K562 (cell line): Measurements from ENCODE around the gene CHPF. TPM values are rescaled to one million over a fixed set of nuclear protein-coding genes. Genes with fewer than 3 reads are reported as not detected.

Experiments
- E2F3 ChIP-seq: fragments of 250-450 bp; sonication (Bioruptor Pico); IDR thresholded peaks from 2 replicates; pipeline ENCODE4 v1.4.0; 2020; ENCODE audit warnings: mild to moderate bottlenecking
- ETV1 ChIP-seq: fragments of 450-650 bp; conservative IDR thresholded peaks from 2 replicates; pipeline ENCODE4 v1.6.1; 2016; ENCODE audit warnings: missing genetic modification characterization, control low read depth, low read depth, missing compliant biosample characterization
- ETV5 ChIP-seq: sonication (generic); formaldehyde crosslinking; IDR thresholded peaks from 2 replicates; pipeline ENCODE4 v1.4.0; 2020; ENCODE audit warnings: low read depth, mild to moderate bottlenecking, missing genetic modification reagents
- FUS ChIP-seq: fragments of 200-400 bp; formaldehyde crosslinking; optimal IDR thresholded peaks from 2 replicates; pipeline ENCODE3; 2017; ENCODE audit warnings: low read depth, low read length
- HEY1 ChIP-seq: fragments of 250-450 bp; sonication (Bioruptor Pico); IDR thresholded peaks from 2 replicates; pipeline ENCODE4 v1.5.0; 2020; ENCODE audit warnings: mild to moderate bottlenecking, moderate library complexity, borderline replicate concordance
- IFI16 ChIP-seq: fragments of 250-450 bp; sonication (Bioruptor Pico); IDR thresholded peaks from 2 replicates; pipeline ENCODE4 v2.1.2; 2022; ENCODE audit warnings: mild to moderate bottlenecking, inconsistent platforms
- KLF13 ChIP-seq: fragments of 450-650 bp; IDR thresholded peaks from 2 replicates; pipeline ENCODE4 v1.6.1; 2016; ENCODE audit warnings: missing genetic modification characterization, low read depth, mild to moderate bottlenecking, missing compliant biosample characterization, moderate library complexity, borderline replicate concordance
- MTF1 ChIP-seq: fragments of 250-450 bp; sonication (Bioruptor Pico); IDR thresholded peaks from 2 replicates; pipeline ENCODE4 v1.9.0; 2021; ENCODE audit warnings: moderate library complexity, mild to moderate bottlenecking, inconsistent platforms, borderline replicate concordance
- NFIC ChIP-seq: fragments of 450-650 bp; IDR thresholded peaks from 2 replicates; pipeline ENCODE4 v1.6.1; 2017; ENCODE audit warnings: mild to moderate bottlenecking, inconsistent platforms
- OTX1 ChIP-seq: fragments of 450-650 bp; formaldehyde crosslinking; IDR thresholded peaks from 2 replicates; pipeline ENCODE4 v1.4.0; 2022; ENCODE audit warnings: mild to moderate bottlenecking
- PHTF2 ChIP-seq: fragments of 250-450 bp; sonication (Bioruptor Pico); IDR thresholded peaks from 2 replicates; pipeline ENCODE4 v1.5.0; 2021; ENCODE audit warnings: mild to moderate bottlenecking
- RBM39 ChIP-seq: fragments of 200-400 bp; formaldehyde crosslinking; optimal IDR thresholded peaks from 2 replicates; pipeline ENCODE3; 2018; ENCODE audit warnings: low read depth, low read length
- ZNF165 ChIP-seq: fragments of 250-450 bp; sonication (Bioruptor Pico); IDR thresholded peaks from 2 replicates; pipeline ENCODE4 v1.4.0; 2020; ENCODE audit warnings: borderline replicate concordance
- ZNF212 ChIP-seq: fragments of 450-650 bp; formaldehyde crosslinking; IDR thresholded peaks from 2 replicates; pipeline ENCODE4 v1.4.0; 2020; ENCODE audit warnings: mild to moderate bottlenecking
- ZNF217 ChIP-seq: sonication (generic); formaldehyde crosslinking; IDR thresholded peaks from 2 replicates; pipeline ENCODE4 v1.8.0; 2022; ENCODE audit warnings: mild to moderate bottlenecking, missing genetic modification reagents
- ZNF584 ChIP-seq: fragments of 200-800 bp; sonication (Bioruptor generic); IDR thresholded peaks from 2 replicates; pipeline ENCODE4 v1.6.1; 2016; ENCODE audit warnings: low read depth, mild to moderate bottlenecking, missing genetic modification characterization, missing compliant biosample characterization
- polyA plus RNA-seq, 8 experiments: library from polyadenylated mRNA; depleted of rRNA in 4 of 8; stranded (reverse) in 5 of 8; unstranded in 3 of 8; fragments of >200 nt; fragmentation: Nextera tagmentation in 2 of 8; fragmentation: Illumina TruSeq in 1 of 8; extraction: Ambion mirVana in 2 of 8; extraction: Trizol in 1 of 8; gene quantifications; 2 replicates each; pipeline versions ENCODE4 v1.2.1 to v1.2.3, GENCODE V29; 2011 to 2014; ENCODE audit warnings: inconsistent platforms in 1 of 8, missing spikeins in 1 of 8
- total RNA-seq, 7 experiments: library from RNA; depleted of rRNA in 6 of 7; stranded (reverse); fragments of >200 nt in 6 of 7; fragmentation: Illumina TruSeq in 2 of 7; extraction: Trizol in 2 of 7; gene quantifications; 2 replicates each; pipeline versions ENCODE4 v1.2.1 to v1.2.3, GENCODE V29; 2011 to 2021; ENCODE audit warnings: low replicate concordance in 1 of 7
- TF ChIP-seq, protein P1 (sequence below): sonication (generic); formaldehyde crosslinking; IDR thresholded peaks from 2 replicates; pipeline ENCODE4 v1.8.0; 2022; ENCODE audit warnings: mild to moderate bottlenecking, missing genetic modification reagents
- TF ChIP-seq, protein P2 (sequence below): fragments of 450-650 bp; formaldehyde crosslinking; IDR thresholded peaks from 2 replicates; pipeline ENCODE4 v1.4.0; 2020; ENCODE audit warnings: mild to moderate bottlenecking, moderate library complexity
- TF ChIP-seq, protein P3 (sequence below): fragments of 450-650 bp; formaldehyde crosslinking; IDR thresholded peaks from 2 replicates; pipeline ENCODE4 v1.4.0; 2020; ENCODE audit warnings: mild to moderate bottlenecking, mixed read lengths

The CHPF gene
- total and polyA plus RNA-seq, 9 of the 15 experiments (the other 6 are each of a cell fraction or from before 2014, with no cell fraction given) = 0.15 to 57.2 (median 7.9) TPM

DNA sequence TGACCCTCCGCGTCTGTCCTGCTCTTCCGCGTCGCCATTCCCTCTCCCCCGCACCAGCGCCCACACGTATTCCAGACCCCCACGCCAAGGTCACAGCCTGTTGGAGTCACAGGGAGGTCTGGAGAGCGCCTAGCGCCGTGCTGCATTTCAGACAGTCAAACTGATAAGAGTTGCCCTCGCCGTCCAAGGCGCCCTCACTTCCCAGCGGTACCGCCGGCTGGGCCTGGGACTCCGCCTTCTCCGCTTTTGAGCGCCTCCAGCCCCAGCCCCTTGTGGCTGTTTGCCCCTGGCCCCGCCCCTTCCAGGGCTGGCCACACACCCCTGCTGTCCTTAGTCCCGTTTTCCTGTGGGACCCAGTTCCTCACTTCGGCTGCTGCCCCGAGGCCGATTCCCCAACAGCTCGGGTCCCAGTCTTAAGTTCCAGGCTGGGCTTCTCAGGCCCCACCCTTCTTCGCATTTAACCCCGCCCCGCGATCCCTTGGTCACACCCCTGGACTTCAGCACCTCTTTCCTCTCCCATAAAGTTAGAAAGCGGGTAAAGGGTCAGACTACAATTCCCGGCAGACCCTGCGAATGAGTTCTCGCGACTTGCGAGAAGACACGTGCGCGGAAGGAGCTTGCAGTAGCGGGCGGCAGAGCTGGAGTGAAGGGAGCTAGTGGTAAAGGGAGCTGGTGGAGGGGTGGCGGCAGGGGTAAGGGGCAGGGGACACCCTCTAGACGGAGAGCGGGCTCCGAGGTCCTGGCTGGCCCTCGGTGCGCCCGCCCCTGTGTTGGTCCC lies 45.1 kb downstream of the CHPF start, which contains the start of gene GMPPA (continued):
- TF ChIP-seq, protein P1, sequence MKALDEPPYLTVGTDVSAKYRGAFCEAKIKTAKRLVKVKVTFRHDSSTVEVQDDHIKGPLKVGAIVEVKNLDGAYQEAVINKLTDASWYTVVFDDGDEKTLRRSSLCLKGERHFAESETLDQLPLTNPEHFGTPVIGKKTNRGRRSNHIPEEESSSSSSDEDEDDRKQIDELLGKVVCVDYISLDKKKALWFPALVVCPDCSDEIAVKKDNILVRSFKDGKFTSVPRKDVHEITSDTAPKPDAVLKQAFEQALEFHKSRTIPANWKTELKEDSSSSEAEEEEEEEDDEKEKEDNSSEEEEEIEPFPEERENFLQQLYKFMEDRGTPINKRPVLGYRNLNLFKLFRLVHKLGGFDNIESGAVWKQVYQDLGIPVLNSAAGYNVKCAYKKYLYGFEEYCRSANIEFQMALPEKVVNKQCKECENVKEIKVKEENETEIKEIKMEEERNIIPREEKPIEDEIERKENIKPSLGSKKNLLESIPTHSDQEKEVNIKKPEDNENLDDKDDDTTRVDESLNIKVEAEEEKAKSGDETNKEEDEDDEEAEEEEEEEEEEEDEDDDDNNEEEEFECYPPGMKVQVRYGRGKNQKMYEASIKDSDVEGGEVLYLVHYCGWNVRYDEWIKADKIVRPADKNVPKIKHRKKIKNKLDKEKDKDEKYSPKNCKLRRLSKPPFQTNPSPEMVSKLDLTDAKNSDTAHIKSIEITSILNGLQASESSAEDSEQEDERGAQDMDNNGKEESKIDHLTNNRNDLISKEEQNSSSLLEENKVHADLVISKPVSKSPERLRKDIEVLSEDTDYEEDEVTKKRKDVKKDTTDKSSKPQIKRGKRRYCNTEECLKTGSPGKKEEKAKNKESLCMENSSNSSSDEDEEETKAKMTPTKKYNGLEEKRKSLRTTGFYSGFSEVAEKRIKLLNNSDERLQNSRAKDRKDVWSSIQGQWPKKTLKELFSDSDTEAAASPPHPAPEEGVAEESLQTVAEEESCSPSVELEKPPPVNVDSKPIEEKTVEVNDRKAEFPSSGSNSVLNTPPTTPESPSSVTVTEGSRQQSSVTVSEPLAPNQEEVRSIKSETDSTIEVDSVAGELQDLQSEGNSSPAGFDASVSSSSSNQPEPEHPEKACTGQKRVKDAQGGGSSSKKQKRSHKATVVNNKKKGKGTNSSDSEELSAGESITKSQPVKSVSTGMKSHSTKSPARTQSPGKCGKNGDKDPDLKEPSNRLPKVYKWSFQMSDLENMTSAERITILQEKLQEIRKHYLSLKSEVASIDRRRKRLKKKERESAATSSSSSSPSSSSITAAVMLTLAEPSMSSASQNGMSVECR (CRISPR knock-in tag) = no peak
- TF ChIP-seq HEY1 (CRISPR knock-in tag) = no peak
- no peak for TF ChIP-seq OTX1 (CRISPR knock-in tag)
- no peak for TF ChIP-seq MTF1 (CRISPR knock-in tag)
- TF ChIP-seq, protein P2, sequence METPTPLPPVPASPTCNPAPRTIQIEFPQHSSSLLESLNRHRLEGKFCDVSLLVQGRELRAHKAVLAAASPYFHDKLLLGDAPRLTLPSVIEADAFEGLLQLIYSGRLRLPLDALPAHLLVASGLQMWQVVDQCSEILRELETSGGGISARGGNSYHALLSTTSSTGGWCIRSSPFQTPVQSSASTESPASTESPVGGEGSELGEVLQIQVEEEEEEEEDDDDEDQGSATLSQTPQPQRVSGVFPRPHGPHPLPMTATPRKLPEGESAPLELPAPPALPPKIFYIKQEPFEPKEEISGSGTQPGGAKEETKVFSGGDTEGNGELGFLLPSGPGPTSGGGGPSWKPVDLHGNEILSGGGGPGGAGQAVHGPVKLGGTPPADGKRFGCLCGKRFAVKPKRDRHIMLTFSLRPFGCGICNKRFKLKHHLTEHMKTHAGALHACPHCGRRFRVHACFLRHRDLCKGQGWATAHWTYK (CRISPR knock-in tag) = 0 out of 2 replicates have a peak, but pooled peaks have one; percentile 47
- TF ChIP-seq E2F3 (CRISPR knock-in tag) = no peak
- peak; percentile 74 for TF ChIP-seq NFIC
- no peak for TF ChIP-seq KLF13 (tag)
- TF ChIP-seq ZNF165 (CRISPR knock-in tag) = no peak
- no peak; the same call in 1 of the 2 replicates for TF ChIP-seq ETV5 (CRISPR knock-in tag)
- TF ChIP-seq ETV1 (tag) = no peak
- TF ChIP-seq ZNF584 (CRISPR knock-in tag) = no peak
- no peak for TF ChIP-seq RBM39
- TF ChIP-seq, protein P3, sequence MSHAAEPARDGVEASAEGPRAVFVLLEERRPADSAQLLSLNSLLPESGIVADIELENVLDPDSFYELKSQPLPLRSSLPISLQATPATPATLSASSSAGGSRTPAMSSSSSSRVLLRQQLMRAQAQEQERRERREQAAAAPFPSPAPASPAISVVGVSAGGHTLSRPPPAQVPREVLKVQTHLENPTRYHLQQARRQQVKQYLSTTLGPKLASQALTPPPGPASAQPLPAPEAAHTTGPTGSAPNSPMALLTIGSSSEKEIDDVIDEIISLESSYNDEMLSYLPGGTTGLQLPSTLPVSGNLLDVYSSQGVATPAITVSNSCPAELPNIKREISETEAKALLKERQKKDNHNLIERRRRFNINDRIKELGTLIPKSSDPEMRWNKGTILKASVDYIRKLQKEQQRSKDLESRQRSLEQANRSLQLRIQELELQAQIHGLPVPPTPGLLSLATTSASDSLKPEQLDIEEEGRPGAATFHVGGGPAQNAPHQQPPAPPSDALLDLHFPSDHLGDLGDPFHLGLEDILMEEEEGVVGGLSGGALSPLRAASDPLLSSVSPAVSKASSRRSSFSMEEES (CRISPR knock-in tag) = no peak
- no peak for TF ChIP-seq ZNF212 (CRISPR knock-in tag)
- TF ChIP-seq IFI16 (CRISPR knock-in tag) = no peak
- TF ChIP-seq FUS = no peak
- no peak for TF ChIP-seq ZNF217
- no peak for TF ChIP-seq PHTF2 (CRISPR knock-in tag)
